GM18505 (cell line): Measurements from ENCODE around the gene KCNJ6.
"Not testable (repeated sequence)": the region's sequence is repeated elsewhere in the genome, so short reads cannot be mapped to it uniquely, and the experiment has no call there.

Experiments
- ATAC-seq: cut with Tn5 transposase; IDR thresholded peaks from one replicate; pipeline ENCODE4 v1.9.1; 2021; ENCODE audit not compliant: unreplicated experiment
- POLR2A ChIP-seq: IDR thresholded peaks from 4 replicates; pipeline ENCODE4 v1.6.1; 2011; ENCODE audit warnings: borderline replicate concordance; ENCODE audit not compliant: insufficient read depth, insufficient read length; ENCODE audit errors: extremely low read depth

KCNJ6 gene

DNA sequence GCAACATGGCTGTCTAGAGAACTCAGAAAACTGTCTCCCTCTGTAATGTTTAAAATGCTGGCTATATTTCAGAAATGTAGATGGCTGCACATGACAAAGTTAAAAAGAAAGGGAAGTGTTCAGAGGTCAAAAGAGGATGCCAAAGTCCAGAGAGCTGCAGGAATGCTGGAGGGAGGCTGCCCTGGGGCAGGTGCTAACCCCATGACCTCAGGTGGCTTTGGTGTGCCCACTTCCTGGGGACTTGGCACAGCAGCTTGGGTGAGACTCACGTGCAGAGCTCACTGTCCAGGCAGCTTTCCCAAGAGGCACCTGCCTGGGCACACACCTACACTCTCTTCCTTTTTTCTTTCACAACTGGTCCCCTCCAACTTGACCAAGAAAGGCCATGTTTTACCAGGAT, 256.4 kb downstream of the KCNJ6 start:
- TF ChIP-seq POLR2A = no peak

DNA sequence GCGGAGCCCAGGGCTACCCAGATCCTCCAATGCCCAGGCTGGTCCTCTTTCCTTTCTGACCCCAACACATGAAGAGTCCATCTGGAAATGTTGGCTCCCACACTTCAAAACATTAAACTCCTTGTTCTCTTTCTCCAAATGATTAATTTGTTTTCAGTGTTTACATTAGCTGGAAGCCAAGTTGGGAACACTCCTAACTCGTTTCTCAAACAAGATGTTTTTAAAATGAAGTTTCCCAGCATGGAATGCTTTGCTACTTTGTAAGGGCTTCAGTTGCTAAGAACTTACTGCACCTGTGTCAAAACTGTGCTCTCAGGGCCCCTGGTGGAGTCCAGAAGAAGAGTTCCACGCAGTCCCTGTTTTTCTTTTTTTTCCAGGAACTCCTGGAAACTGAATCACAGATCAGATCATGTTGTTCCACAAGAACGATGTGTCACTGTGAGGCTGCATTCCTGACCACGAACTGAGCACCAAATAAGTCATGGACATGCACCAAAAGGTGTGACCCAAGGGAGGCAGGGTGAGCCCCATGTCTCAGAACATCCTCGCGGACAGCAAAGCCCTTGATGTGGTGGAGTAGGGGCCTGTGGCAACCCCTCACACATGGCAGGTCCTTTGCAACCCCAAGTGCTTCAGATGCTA, 257.3 kb downstream of the KCNJ6 start:
- no peak for ATAC-seq
- no peak for TF ChIP-seq POLR2A

More for the DNA sequence above, 256.4 kb downstream of the KCNJ6 start:
- no peak for ATAC-seq

DNA sequence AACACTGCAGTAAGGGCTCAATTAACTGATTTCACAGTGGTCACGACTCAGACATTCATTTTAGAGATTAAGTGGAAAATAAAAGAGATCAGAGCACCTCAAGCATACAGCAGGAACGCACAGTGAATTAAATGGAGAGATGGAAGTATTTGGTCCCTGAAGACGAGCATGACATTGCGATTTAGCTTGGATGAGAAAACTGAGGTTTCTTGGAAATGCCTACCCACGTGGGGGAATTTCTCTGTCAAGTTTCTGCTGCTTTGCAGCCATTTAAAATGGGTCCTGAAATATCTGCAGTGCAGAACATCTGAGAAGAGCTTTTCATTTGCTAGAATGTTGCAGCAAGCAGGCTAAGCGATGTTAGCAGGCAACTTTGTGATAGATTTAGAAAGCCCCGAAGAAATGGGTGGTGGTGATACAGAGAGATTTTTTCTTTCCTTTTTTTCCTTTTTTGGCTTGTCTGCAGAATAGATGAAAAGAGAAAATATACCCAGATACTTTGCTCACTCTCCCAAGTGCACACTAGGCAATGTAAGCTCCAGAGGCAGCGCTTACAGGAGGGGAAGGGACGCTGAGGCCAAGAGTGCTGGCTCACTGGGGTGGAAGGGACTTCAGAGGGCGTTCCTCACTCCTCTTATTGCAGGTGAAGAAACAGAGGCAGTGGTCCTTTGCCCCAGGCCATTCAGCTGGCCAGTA, 258.0 kb downstream of the KCNJ6 start:
- ATAC-seq = no peak
- TF ChIP-seq POLR2A = no peak

DNA sequence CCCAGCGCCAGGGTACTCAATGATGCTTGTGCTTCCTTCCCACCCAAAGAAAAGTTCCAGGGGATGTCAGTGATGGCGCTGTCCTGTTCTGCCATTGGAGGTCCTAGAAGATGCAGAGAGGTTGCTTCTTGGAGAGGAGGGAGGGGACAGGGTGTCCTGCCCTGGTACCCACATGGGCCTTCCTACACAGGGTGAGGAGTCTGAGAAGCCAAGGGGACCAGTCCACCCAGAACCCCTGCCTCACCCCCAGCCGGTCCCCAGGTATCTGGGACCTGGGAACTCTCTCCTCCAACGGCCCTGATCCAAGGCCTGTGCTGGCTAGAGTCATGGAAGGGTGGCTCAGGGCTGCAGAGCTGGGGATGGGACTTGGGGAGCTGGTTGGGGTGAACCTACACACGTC, 259.4 kb downstream of the KCNJ6 start:
- ATAC-seq = no peak
- no peak for TF ChIP-seq POLR2A

DNA sequence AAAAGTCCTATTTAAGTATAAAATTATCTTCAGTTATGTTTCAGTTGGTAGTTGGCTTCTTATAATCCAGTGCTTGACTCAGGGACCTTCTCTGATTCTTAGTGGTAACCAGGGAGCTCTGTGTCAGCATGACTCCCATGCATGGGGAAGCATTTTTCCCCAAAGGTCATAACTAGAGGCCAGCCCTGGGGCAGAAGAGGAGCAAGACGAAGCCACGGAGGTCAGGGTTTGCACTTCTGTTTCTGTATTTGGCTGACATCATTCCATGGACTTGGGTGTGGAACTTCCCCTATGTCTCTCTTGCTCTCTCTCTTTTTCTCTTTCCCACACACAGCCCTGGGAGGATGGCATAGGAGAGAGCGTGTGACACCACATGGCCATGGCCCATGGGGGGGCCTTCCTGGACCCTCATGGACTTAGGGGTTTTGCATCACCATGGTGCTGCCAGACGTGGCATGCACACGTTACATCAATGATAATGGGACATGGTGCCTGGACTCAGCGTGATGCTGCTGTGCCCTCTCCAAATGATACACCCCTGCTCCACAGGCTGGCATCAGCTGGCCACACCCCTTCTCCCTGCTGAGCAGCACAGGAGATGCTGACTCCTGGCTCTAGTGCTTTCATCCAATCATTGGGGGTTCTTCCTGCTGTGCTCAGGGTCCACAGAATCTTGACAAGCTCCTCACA, 260.5 kb downstream of the KCNJ6 start:
- ATAC-seq = no peak
- no peak for TF ChIP-seq POLR2A

DNA sequence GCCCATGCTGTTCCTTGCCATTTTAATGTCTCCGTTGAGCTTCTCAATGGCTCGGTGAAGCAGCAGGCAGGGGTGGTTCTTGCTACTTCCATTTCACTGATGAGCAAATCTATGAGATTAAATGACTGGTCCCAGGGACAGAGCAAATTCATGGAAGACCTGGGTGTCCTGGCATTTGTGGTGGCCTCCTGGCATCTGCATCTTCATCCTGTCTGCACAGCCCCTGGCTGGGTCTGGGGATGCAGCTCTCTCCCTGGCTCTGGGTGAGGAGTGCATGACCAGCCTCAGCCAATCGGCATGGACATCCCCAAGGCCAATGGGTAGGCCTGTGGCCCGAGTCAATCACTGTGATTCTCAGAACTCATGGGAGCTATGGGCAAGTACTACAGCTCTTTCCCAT, 261.7 kb downstream of the KCNJ6 start:
- TF ChIP-seq POLR2A = no peak
- no peak for ATAC-seq

DNA sequence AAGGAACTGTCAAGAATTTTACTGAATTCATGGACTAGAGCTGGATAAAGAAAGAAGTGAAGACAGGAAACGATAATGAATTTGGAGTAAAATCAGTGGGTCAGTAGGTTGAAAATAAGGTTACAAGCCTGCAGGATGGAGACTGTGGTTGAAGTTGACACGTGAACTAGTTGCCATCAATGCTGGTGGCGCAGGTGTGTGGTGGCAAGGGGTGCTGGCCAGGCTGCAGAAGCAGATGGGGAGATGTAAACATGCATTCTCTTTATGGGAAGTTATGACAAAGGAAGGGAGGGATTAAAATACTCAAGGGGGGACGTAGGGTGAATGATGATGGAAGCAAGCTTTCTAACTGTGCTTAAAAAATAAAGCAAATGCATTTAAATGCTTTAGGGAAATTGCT, 263.1 kb downstream of the KCNJ6 start:
- no peak for TF ChIP-seq POLR2A
- no peak for ATAC-seq

DNA sequence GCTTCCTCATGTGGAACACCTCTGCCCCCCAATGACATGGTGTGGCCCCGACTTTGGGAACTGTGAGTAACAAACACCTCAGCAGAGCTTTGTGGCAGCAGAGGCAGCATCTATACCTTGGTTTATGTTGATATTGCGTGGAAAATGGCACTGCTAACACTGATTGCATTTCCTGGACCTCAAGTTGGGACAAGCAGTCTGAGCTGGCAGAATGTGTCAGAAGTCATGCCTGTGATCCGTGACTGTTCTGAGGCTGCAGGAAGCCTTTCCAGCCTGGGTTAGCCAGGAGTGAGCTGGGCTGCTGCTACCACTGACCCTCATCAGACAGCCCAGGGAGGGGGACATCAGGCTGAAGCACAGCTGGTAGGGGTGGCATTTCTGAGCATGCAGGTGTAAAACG, 268.5 kb downstream of the KCNJ6 start:
- no peak for ATAC-seq
- TF ChIP-seq POLR2A = no peak

DNA sequence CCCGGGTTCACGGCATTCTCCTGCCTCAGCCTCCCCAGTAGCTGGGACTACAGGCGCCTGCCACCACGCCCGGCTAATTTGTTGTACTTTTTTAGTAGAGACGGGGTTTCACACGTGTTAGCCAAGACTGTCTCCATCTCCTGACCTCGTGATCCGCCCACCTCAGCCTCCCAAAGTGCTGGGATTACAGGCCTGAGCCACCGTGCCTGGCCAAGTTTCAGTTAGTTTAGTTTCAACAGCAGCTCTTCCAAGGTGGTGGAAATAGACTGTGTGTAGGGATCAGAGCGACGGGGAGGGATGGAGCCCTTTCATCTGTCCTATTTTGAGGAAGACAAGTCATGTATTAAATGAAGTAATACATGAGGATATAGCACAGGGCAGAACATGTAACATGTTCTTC, 269.5 kb downstream of the KCNJ6 start:
- ATAC-seq = not testable (repeated sequence)

DNA sequence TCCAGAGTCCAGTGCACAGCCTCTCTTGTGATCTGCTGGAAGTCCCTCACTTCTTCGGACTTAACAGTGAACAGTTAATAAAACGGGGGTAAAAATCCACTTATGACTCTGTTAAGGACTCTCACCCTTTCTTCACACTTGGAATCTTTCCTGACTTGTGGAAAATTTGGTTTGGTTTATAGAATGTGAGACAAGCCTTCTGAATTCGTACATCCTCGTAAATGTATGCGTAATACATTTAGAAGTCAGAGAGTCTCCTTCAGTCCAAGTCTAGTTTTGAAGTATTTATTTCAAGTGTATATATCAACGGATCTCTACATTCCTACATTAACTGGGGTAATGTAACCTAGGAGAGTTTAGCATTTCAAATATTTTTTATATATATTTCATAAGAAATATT, 270.4 kb downstream of the KCNJ6 start:
- TF ChIP-seq POLR2A = no peak
- no peak for ATAC-seq

DNA sequence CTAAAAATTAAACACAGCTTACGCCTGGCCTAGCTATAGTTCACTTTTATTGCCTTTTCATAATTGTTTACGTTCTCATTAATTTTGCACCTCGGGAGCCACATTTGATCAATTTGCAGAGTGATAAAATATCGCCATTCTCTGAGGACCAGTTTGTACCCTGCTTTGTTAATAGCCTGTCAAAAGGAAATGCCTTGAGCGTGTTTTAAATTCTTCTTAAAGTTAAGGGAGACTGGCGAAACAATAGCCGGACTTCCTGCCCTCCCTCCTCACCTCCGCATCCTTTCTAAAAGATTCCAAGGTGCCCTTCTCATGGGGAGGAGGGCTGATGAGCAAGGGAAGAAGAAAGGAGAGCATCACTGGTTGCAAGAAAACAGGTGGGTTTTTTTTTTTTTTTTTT, 271.6 kb downstream of the KCNJ6 start:
- ATAC-seq = no peak

DNA sequence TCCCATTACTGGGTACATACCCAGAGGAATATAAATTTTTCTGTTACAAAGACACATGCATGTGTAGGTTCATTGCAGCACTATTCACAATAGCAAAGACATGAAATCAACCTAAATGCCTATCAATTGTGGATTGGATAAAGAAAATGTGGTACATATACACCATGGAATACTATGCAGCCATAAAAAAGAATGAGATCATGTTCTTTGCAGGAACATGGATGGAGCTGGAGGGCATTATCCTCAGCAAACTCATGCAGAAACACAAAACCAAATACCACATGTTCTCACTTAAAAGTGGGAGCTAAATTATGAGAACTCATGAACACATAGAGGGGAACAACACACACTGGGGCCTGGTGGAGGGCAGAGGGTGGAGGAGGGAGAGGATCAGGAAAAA, 272.4 kb downstream of the KCNJ6 start:
- not testable (repeated sequence) for ATAC-seq

More for the DNA sequence above, 271.6 kb downstream of the KCNJ6 start:
- TF ChIP-seq POLR2A = no peak

DNA sequence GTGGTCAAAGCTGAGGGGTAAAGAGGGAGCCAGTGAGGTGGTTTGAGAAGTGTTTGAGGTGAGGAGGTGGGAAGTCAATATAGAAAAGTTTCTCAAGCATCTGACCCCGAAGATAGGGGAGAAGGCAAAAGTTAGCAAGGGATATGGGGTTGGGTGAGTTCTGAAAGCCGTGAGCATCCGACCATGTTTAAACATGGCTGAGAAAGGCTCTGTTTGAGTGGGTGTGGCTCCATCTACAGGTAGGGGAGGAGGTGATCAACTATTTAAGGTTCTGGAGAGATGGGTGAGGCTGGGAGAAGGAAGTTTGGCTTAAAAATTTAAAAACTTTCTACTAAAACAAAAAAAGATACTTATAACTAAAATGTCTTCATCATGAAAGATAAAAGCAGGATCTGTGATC, 273.8 kb downstream of the KCNJ6 start:
- no peak for ATAC-seq
- TF ChIP-seq POLR2A = no peak

DNA sequence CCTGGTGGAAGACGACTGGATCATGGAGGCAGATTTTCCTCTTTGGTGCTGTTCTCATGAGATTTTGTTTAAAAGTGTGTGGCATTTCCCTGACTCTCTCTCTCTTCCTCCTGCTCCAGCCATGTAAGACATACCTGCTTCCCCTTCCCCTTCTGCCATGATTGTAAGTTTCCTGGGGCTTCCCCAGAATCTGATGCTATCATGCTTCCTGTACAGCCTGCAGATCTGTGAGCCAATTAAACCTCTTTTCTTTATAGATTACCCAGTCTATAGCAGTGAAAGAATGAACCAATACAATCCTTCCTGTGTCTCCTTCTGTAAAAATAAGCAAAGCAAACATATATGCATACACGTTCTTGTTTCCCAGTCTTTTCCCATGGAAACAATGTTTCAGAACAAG, 276.5 kb downstream of the KCNJ6 start:
- no peak for ATAC-seq
- TF ChIP-seq POLR2A = no peak
